ENCODE measurements around the gene CFD. TPM values are rescaled to one million over a fixed set of nuclear protein-coding genes. Genes with fewer than 3 reads are reported as not detected.
A peak's percentile ranks its signal among the peaks of the same experiment; 100 is the strongest.
"Not testable (repeated sequence)": the region's sequence is repeated elsewhere in the genome, so short reads cannot be mapped to it uniquely, and the experiment has no call there.

CFD gene
- total RNA-seq, 1 experiment from 2014 or later, result 1.7 TPM

DNA sequence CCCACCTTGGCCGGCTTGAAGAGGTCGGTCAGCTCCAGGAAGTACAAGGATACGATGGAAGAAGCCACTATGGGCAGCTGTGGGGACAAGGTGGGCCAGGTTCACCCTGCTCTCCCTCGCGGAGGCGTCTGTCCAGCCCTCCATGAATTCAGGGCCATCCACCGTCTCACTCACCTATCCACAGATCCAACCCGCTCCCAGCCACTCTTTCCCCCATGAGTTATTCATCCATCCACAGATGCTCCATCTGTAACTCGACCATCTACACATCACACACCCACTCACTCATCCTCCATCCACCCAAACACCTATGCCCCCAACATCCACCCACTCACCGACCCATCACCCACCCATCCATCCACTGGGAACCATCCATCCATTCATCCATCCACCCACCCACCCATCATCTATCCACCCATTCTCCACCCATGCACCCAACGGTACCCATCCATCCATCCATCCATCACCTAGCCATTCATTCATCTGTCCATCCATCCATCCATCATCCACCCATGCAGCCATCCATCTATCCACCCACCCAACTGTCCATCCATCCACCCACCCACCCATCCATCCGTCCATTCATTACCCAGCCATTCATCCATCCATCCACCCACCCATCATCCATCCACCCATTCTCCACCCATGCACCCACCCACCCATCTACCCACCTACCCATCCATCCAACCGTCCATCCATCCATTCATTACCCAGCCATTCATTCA is 43.5 kb upstream of the CFD start (continued):
- TF ChIP-seq, protein P1, sequence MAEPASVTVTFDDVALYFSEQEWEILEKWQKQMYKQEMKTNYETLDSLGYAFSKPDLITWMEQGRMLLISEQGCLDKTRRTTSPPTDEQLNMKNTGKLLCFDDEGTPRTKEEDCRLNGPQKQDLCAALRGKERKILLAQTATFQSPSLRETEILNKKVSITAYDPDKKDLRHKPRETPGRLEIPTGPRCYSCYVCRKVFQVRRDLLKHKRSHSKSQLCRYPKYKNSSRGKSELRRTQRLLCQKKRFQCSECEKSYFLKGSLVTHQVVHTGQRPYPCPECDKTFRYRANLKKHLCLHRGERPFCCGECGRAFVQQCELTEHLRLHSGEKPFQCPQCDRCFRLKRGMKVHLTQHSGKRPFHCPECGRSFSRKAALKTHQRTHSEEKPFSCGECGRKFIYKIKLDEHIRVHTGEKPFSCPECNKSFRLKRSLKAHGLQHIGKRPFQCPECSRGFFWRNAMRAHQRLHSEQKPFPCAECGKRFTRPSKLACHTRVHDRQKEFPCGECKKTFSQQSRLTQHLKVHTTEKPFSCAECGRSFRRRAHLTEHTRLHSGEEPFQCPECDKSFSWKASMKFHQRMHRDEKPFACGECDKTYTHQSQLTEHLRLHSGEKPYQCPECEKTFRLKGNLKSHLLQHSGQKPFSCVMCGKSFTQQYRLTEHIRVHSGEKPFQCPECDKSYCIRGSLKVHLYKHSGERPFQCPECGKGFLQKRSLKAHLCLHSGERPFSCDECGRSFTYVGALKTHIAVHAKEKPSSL (CRISPR knock-in tag; conservative IDR thresholded peaks at IDR 0.05), result no peak
- TF ChIP-seq, protein P2, sequence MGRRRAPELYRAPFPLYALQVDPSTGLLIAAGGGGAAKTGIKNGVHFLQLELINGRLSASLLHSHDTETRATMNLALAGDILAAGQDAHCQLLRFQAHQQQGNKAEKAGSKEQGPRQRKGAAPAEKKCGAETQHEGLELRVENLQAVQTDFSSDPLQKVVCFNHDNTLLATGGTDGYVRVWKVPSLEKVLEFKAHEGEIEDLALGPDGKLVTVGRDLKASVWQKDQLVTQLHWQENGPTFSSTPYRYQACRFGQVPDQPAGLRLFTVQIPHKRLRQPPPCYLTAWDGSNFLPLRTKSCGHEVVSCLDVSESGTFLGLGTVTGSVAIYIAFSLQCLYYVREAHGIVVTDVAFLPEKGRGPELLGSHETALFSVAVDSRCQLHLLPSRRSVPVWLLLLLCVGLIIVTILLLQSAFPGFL (CRISPR knock-in tag; IDR thresholded peaks at IDR 0.05; ENCODE audit: borderline replicate concordance), result no peak
- TF ChIP-seq ZBTB21 (CRISPR knock-in tag; IDR thresholded peaks at IDR 0.05; ENCODE audit: borderline replicate concordance), result no peak
- TF ChIP-seq, protein P3, sequence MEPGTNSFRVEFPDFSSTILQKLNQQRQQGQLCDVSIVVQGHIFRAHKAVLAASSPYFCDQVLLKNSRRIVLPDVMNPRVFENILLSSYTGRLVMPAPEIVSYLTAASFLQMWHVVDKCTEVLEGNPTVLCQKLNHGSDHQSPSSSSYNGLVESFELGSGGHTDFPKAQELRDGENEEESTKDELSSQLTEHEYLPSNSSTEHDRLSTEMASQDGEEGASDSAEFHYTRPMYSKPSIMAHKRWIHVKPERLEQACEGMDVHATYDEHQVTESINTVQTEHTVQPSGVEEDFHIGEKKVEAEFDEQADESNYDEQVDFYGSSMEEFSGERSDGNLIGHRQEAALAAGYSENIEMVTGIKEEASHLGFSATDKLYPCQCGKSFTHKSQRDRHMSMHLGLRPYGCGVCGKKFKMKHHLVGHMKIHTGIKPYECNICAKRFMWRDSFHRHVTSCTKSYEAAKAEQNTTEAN (CRISPR knock-in tag; IDR thresholded peaks at IDR 0.05), result no peak
- TF ChIP-seq, protein P4, sequence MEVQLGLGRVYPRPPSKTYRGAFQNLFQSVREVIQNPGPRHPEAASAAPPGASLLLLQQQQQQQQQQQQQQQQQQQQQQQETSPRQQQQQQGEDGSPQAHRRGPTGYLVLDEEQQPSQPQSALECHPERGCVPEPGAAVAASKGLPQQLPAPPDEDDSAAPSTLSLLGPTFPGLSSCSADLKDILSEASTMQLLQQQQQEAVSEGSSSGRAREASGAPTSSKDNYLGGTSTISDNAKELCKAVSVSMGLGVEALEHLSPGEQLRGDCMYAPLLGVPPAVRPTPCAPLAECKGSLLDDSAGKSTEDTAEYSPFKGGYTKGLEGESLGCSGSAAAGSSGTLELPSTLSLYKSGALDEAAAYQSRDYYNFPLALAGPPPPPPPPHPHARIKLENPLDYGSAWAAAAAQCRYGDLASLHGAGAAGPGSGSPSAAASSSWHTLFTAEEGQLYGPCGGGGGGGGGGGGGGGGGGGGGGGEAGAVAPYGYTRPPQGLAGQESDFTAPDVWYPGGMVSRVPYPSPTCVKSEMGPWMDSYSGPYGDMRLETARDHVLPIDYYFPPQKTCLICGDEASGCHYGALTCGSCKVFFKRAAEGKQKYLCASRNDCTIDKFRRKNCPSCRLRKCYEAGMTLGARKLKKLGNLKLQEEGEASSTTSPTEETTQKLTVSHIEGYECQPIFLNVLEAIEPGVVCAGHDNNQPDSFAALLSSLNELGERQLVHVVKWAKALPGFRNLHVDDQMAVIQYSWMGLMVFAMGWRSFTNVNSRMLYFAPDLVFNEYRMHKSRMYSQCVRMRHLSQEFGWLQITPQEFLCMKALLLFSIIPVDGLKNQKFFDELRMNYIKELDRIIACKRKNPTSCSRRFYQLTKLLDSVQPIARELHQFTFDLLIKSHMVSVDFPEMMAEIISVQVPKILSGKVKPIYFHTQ (CRISPR knock-in tag; IDR thresholded peaks at IDR 0.05), result no peak
- no peak for TF ChIP-seq NR3C1 (CRISPR knock-in tag; conservative IDR thresholded peaks at IDR 0.05; ENCODE audit: low read depth)

DNA sequence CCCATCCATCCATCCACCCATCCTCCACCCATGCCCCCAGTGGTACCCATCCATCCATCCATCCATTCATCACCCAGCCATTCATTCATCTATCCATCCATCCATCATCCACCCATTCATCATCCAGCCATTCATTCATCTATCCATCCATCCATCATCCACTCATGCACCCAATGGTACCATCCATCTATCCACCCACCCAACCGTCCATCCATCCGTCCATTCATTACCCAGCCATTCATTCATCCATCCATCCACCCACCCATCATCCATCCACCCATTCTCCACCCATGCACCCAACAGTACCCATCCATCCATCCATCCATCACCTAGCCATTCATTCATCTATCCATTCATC is 43.0 kb upstream of the CFD start:
- no peak overlapping the region for H3K27ac Mint-ChIP-seq
- CTCF ChIA-PET, result no interaction called here
- no peak overlapping the region for H3K4me3 Mint-ChIP-seq
- no peaks in the 10 kb centered on the region for H3K27me3 Mint-ChIP-seq (ENCODE audit: low read depth)
- POLR2A ChIA-PET, result no interaction called here
- DNase-seq (ENCODE audit: low spot score), result no peak
- TF ChIP-seq ZNF263 (CRISPR knock-in tag; IDR thresholded peaks at IDR 0.05; ENCODE audit: low read depth), result no peak
- TF ChIP-seq, protein P5, sequence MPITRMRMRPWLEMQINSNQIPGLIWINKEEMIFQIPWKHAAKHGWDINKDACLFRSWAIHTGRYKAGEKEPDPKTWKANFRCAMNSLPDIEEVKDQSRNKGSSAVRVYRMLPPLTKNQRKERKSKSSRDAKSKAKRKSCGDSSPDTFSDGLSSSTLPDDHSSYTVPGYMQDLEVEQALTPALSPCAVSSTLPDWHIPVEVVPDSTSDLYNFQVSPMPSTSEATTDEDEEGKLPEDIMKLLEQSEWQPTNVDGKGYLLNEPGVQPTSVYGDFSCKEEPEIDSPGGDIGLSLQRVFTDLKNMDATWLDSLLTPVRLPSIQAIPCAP (CRISPR knock-in tag; IDR thresholded peaks at IDR 0.05), result no peak
- TF ChIP-seq NFYB (CRISPR knock-in tag; conservative IDR thresholded peaks at IDR 0.05; ENCODE audit: low read depth), result no peak
- TF ChIP-seq MYBL2 (CRISPR knock-in tag; IDR thresholded peaks at IDR 0.05), result no peak
- ATAC-seq, result no peak
- H3K36me3 Mint-ChIP-seq, result peaks cover 16% of the 10 kb centered on the region
- peaks cover 5% of the 10 kb centered on the region for H3K9me3 Mint-ChIP-seq
- H3K4me1 Mint-ChIP-seq, result no peaks in the 10 kb centered on the region

DNA sequence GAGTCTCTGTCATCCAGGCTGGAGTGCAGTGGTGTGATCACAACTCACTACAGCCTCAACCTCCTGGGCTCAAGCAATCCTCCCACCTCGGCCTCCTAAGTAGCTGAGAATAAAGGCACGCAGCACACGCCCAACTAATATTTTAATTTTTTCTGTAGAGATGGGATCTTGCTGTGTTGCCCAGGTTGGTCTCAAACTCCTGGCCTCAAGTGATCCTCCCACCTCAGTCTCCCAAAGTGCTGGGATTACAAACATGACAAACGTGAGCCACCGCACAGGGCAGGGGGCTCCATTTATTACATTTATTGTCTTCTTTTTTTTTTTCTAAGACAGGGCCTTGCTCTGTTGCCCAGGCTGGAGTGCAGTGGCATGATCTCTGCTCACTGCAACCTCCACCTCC is 39.3 kb upstream of the CFD start:
- DNase-seq (ENCODE audit: low spot score); H3K4me1 Mint-ChIP-seq; CTCF ChIA-PET; ATAC-seq; H3K9me3 Mint-ChIP-seq; H3K36me3 Mint-ChIP-seq; H3K27ac Mint-ChIP-seq; POLR2A ChIA-PET; H3K27me3 Mint-ChIP-seq (ENCODE audit: low read depth): not testable (repeated sequence)
- peak; percentile 78 for TF ChIP-seq ZNF121 (CRISPR knock-in tag; IDR thresholded peaks at IDR 0.05)
- H3K4me3 Mint-ChIP-seq, result peak overlapping the region; percentile 66

All from WTC11 (cell line).